SH-SY5Y (cell line): ENCODE measurements around the gene VAC14.

Experiments used
- GATA2 ChIP-seq: IDR thresholded peaks from 2 replicates; pipeline ENCODE4 v1.6.1; 2011; ENCODE audit warnings: mild to moderate bottlenecking, low read depth, low read length
- GATA3 ChIP-seq: IDR thresholded peaks from 2 replicates; pipeline ENCODE4 v1.6.1; 2011; ENCODE audit warnings: low read depth, mild to moderate bottlenecking, low read length, moderate library complexity

The VAC14 gene

DNA sequence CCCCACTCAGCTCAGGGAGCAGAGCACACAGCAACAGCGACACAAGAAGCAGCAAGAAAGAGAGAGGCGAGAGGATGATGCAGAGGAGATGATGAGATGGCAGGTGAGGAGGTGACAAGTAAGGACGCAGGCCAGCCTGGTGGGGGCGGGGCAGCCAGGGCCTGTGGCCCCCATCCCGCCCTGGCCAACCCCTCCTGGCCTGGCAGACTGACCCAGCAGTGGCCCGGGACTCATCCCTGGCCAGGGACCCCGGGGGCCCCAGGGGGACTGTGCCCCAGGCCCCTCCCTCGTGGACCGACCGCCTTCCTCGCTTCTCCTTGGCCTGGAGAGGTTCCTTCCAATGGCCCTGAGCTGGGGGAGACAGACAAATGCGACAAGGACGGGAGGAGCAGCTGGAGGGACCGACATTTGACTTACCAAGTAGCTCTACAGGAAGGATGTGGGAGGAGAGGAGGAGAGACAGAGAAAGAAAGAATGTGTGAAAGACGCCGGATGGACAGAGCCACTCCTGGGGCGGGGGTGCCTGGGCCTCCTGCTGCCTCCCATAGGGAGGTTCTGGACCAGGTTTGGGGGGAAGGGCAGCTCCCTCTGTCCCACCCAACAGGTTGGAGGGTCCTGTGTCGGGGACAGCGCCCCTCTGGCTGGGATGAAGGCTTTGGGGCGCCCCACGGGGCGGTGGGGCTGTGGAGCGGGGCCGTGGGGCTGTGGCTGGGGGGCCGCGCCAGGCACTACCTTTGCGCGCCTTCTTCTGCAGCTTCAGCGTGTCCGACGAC, 121.9 kb downstream of the VAC14 start:
- TF ChIP-seq GATA3 (no peak), GATA2 (no peak)

DNA sequence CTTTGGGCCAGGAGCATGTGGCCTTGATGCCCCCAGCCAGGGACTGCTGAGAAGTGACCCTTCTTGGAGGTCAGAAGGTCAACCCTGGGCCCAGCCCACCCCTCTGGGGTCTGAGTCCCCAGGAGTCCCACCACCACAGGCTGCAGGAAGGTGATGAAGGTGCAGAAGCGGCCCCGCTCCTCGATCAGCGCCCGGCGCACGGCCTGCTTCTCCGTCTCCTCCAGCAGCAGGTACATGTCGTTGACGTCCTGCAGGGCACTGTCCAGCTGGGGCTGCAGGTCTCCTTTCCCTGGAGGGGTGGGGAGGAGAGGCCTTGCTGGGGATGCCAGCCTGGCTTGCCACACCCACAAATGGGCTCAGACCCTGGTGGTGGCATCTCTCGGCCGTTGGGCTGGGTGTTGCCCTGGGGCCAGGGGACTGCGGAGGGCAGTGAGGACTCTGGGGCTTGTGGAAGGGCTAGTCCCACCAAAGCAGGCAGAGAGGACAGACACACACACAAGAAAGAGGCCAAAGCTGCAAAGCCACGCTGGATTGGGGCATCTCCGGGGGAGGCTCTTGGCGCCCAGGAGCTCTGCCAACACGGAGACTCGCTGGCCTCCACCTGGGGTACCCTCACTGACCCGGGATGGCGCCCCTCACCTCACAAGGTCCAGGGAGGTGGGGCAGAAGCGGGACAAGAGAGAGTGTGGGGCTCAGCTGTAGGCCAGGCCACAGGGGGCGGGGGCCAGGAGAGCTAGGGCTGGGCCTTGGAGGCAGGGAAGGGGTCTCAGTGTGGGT, 122.6 kb downstream of the VAC14 start:
- TF ChIP-seq GATA2 = no peak
- no peak for TF ChIP-seq GATA3

DNA sequence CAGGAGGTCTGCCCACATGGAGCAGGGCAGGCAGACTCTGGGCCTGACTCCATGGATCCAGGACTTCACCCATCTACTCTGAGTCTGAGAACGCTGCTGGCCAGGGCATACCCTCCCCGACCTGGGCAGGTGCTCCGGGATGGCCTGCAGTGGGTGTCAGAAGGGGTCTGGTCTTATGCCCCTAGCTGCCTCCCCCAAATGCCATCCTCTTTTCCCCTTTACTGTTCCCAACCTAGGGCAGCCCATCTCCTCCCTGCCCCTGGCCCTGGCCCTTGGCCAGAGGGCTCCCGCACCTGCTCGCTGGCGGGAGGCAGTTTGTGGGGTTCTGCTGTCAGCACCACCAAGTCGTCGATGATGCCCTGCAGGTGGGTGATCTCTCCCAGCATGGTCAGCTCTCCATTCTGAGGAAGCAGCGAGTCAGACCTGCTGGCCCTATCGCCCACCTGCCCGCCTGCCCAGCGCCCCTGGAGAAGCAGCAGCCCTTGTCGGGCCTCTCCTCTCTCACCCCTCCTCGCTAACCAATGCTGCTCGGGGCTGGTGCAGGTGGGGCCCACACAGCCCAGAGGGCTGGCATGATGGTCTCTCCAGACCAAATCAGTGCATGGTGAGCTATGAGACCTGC, 123.3 kb downstream of the VAC14 start:
- no peak for TF ChIP-seq GATA3
- no peak for TF ChIP-seq GATA2

DNA sequence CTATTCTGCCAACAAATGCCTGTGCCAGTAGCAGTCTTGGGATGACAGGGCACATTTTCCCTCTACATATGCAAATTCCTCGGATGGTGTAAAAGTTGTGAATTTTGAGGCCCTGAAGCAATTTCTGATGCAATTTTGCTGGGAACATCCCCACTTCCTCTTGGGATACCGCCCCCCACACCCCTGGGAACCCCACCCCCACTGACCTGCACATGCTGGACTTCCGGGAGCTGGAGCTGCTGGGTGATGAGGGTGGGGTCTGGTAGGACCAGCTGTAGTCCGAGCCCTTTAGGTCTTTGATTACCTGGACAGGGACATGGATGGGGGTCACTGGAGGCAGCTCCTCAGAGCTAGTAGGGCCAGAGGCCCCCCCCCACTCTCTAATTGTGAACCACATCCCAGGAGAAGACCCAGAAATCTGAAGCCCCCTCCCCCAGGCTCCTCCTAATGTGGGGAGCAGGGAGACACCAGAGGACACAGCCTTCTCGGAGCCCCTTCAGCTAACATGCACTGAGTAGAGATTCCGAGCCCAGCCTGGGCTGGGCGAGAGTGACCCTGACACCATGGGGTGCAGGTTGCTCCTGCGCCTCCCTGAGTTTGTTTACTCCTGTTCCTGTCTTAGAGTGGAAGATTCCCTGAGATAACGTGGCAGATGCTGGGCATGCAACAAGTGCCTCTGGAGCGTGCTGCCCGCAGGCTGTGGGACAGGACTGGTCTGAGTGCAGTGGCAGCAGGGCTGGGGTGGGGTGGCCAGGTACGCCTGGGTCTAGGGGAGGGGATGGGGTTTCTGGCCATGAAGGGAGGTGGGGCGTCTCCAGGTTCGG, 124.1 kb downstream of the VAC14 start:
- TF ChIP-seq GATA2 (no peak), GATA3 (no peak)

DNA sequence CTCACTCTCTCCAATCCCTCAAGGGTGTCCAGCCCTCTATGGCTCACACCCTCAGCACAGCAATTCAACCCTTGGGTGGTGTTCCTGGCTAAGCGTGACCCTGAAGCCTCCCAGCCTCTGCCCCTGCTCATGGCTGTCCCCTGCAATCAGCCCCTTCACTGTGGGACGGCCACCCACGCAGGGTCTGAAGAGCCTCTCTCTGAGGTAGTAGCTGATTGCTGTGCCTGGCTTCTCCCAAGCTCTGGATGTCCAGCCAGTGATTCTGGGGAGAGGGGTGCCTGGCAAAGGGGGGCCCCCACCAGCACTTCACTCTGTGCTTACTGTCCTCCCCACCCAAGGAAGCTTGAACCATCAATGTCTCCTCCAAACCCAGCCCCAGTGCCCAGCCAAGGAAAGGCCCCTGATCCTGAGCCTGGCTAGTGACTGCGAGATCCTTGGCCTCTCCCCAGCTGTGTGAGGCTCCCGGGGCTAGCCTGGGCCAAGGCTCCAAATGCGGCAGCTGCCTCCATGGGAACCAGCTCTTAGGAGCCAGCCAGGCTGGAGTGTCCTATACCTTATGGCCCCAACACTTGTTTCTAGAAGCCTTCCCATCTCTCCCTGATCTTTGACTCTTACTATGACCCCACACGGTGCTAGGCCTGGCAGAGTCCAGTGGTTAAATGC, 125.0 kb downstream of the VAC14 start:
- no peak for TF ChIP-seq GATA2
- no peak for TF ChIP-seq GATA3

DNA sequence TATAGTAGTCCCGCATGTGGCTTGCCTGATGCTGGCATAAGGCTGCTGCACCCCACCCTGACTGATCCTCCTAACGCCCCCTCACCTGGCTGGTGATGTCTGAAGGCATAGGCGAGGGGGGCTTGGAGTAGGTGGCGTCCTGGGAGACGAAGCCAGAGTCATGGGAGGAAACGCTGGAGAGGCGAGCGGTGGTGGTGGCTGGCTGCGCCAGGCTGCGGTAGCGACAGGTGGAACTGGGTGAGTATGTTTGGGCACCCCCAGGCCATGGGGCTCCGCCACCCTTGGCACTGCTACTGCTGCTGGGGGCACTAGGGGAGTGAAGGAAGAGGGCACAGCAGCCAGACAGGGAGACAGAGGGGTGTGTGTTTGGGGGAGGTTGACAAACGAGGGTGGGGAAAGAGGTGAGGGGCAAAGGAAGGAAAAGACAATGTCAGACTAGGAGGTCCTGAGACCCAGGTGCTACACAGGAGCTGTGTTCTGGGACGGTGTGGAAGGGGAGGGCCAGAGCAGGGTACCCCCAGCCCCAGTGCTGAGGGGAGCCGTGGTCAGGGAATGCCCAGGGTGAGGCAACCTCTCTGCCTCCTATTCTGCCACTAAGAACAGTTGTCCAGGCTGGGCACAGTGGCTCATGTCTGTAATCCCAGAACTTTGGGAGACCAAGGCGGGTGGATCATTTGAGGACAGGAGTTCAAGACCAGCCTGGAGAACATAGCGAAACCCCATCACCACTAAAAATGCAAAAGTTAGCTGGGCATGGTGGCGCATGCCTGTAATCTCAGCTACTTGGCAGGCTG, 126.5 kb downstream of the VAC14 start:
- no peak for TF ChIP-seq GATA3
- no peak for TF ChIP-seq GATA2

DNA sequence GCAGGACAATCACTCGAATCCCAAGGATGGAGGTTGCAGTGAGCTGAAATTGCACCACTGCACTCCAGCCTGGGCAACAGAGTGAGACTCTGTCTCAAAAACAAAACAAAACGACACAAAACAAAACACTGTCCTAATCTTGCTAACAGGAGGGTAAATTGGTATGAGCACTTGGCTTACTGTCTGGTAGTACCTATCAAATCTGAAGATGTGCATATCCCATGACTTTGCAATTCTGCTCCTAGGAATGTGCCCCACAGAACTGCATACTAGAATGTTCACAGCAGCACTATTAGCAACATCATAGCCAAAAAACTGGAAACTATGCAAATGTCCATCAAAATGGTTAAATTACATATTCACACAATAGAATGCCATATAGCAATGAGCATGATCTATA, 130.8 kb downstream of the VAC14 start:
- TF ChIP-seq GATA2 = no peak
- no peak for TF ChIP-seq GATA3

DNA sequence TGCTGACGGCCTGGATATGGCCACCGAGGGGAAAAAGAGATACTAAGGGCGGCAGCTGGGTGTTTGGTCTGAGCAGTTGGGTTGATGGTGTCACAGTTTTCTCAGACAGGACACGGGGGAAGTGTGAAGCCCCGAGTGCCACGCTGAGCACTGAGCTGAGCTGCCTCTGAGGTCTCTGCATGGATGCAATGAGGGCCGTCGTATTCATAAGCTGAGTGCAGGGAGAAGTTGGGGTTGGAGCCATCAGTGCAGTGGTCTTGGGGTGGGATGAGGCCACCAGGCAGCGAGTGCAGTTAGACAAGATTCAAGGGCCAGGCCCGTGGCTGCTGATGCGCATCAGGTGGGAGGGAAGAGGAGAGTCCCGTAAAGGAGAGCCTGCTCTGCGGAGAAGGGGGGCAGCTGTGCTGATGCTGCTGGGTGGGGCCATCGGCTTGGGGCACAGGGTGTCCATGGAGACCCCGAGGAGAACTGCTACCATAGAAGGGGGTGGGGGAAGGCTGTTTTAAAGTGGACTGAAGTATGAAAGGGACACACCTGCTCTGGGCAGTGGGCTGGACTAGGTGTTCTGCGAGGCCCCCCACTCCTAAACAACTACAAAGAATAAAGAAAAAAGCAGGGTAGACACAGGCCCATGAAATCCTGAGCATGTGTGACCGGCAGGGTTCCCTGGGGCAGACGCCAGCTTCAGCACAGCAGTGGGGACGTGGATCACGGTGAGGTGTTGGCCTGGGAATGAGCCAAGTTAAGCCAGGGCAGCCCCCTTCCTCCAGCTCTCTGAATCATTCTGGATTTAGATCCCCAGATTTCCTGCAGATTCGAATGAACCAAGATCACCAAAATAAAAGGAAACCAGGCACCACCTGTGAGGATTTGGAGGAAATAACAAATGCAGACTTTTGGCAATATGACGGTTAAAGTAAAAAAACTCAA, 134.9 kb downstream of the VAC14 start:
- TF ChIP-seq GATA3 = no peak
- no peak for TF ChIP-seq GATA2

DNA sequence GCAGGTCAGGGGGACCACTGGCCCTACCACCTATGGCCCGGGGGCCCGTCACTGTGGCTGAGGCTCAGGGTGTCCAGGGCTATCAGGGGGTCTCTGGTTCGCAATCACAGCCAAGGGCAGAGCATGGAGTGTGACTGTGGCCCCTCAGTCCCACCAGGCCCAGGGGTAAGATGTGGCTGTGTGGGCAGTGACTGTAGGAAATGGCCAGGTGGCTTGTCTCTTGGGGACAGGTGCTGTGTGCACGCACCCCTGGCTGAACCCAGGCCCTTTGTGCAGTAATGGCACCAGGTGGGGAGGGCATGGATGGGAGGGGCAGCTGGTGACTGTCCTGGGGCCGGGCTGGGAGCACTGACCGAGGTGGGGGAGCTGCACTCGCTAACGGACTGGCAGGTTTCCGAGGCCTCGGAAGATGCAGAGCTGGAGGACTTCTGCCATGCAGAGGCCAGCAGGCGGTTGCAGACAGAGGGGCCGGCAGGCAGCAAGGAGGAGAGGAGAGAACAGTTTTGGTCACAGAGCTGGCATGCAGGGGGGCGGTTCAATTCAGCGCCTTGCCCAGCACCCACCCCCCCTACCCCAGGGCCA, 135.8 kb downstream of the VAC14 start:
- TF ChIP-seq GATA2 (no peak), GATA3 (no peak)

DNA sequence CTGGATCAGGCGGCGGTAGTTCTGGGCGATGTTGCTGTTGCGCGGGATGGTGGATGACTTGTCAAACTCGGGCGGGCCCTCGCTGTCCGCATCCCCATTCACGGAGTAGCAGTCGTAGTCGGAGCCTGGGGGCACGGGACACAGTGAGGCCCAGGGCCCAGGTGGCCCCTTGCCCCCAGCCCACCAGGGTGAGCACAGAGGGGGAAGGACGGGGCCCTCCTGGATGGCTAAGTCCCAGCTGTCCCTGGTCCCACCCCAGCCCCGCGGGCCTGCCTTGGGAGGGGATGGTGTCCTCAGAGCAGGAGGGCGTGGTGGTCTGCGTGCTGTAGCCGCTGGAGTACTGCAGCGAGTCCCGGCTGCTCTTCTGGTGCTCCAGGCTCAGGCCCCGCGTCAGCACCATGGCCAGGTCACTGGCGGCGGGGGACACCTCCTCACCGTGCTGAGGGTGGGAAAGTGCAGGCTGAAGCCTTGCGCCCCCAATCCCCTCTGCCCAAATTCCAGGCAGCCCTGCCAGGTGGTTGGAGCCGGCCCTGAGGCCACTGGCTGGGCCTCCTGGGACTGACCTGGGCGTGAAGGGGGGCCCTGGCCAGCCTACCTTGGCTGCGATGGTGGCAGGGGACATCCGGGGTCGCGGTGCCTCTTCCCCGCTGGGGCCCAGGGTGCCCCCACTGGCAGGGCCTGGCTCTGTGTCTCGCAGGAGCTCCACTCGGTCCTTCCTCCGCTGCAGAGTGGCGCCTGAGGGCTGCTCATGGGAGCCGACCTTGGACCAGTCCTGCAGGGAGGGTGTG, 136.4 kb downstream of the VAC14 start:
- TF ChIP-seq GATA3 (no peak), GATA2 (no peak)
